HG02973 (cell line): ENCODE results near the gene ZFP36L2.

Experiments used
- ATAC-seq: cut with Tn5 transposase; IDR thresholded peaks from one replicate; pipeline ENCODE4 v1.9.1; 2021; ENCODE audit warnings: moderate library complexity; ENCODE audit not compliant: unreplicated experiment

Gene ZFP36L2

DNA sequence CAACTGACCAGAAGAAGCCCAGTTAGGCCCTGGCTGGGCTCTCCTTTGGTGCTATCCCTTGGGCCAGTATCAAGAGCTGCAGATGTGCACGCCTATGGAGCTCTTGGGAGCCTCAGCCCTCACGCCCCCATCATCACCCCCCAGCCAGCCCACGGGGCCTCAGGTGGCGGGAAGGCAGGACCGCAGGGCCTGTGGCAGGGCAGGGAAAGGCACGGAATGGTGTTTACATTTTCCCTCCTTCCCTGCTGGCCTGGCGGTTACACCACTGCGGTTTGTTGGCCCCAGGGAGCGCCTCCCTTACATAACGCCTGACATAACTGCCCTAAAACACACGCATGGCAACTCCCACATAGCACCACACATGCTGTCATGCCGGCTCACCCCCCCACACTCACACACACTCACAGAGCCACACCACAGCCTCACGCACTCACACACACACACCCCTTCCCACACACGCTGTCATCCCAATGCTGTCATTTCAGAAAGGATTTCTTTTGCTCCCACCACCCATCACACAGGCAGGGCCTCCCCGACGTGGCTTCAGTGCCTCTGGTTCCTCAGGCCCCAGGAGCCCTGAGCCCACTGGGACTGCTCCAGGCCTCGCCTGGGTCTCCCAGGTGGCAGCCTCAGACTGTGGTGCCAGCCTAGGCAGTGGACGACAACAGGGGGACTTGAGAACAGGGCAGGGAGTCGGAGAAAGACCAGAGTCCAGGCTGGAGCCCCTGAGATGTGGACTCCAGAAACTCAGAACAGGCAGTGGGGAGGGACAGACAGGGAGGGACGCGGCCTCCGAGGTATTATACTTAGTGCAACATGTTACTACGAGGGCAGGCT is 15.7 kb downstream of the ZFP36L2 start:
- ATAC-seq = no peak

DNA sequence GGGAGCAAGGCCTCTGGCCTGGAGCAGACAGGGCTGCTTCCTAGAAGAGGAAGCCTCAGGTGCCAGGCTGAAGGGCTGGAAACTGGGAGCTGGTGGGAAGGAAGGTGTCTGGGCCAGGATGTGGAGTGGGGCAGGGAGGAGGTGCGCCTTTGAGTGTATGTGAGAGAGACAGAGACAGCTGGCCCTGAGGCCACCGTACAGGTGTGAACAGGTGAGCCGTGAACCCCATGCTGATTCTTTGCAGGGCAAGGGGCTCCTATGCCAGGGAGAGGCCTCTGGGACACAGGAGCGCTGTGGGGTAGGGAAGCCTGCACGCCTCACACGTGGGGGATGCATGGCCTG is 16.3 kb downstream of the ZFP36L2 start:
- ATAC-seq = no peak

DNA sequence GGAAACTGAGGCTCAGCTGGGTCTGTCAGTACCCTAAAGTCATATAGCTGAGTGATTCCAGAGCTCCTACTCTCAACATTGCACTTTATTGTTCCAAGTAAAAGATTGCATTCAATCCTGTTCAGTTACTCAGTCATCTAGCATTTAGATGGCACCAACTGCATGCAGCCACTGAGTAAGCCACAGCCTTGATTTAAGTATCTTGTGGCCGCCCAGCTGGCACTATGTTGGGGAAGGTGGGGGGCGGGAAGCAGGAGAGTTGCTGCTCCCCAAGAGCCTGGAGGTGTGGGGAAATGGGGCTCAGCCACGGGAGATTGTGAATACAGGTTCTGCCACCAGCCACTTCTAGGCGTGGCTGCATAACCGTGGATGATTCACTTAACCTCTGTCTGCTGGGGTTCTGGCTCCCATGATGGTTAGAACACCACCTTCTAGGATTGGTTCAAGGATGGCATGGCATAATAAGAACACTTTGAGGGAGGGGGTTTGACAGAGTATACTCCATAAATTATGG is 17.1 kb downstream of the ZFP36L2 start:
- ATAC-seq = no peak

DNA sequence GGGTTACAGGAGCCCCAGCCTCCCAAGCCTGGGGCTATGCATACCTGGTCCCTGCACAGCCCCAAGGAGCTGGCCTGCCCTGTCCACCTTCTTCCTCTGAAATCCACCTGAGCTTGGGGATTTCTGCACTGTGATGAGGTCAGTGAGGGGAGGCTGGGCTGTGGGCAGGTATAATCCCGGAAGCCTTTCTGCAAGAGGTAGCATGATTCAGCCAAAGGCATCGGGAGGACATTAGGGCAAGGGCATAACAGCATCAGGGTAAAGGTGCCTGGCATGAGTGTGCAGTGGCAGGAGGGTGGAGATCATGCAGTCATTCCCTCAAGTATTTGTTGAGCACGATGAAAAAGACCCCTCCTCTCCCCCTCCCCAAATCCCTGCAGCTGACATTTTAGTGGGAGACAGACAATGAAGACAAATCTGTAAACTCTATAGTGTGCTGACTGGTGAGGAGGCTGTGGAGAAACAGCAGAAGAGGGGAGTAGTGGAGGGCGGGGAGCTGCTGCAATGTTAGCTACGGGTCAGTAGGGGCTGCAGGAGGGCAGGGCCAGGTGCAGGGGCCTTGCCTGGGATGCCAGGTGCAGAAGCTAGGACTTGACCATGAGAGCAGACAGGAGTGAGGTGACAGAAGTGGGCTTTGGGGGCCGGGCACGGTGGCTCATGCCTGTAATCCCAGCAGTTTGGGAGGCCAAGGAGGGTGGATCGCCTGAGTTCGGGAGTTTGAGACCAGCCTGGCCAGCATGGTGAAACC is 18.7 kb downstream of the ZFP36L2 start:
- ATAC-seq = no peak

DNA sequence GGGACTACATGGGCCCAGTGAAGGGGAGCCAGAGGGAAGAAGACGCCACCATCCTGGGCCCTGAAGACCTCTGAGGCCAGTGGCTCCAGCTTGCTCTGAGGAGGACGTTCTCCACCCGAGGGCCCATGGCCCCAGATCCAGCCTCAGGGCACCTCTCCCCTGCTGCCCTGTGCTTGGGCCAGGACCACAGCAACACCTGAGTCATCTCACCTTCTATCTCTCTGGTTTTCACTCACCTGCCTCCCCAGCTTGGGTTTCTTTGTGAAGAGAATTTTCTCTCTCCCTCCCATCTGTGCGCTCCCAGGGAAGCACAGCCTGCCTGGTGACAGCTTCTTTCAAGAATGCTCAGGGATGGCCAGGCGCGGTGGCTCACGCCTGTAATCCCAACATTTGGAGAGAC is 19.8 kb downstream of the ZFP36L2 start:
- no peak for ATAC-seq

DNA sequence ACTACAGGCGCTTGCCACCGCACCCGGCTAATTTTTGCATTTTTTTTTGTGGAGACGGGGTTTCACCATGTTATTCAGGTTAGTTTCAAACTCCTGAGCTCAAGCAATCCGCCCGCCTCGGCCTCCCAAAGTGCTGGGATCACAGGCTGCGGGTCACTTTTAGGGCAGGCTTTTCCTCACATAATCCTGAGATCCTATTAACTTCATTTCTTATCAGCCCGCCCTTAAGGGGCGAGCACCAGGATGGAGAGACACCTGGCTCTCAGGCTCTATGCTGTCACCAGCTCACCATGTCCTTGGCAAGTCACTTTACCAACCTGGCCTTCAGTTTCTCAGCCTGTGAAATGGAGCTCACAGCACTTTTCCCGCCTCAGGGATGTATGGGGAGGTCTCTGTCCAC is 23.0 kb downstream of the ZFP36L2 start:
- no peak for ATAC-seq

DNA sequence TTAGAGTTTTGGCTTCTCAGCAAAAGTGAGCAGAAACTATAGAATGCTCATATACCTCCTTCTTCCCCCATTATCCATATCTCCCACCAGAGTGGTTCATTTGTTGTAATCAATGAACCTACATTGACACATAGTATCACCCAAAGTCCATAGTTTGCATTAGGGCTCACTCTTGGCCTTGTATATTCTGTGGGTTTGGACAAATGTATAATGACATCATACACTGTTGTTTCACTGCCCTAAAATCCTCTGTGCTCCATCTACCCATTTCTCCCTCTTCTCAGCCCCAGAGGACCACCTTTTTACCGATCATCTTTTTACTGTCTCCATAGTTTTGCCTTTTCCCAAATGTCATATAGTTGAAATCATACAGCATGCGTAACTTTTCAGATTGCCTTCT is 24.1 kb downstream of the ZFP36L2 start:
- ATAC-seq = no peak

DNA sequence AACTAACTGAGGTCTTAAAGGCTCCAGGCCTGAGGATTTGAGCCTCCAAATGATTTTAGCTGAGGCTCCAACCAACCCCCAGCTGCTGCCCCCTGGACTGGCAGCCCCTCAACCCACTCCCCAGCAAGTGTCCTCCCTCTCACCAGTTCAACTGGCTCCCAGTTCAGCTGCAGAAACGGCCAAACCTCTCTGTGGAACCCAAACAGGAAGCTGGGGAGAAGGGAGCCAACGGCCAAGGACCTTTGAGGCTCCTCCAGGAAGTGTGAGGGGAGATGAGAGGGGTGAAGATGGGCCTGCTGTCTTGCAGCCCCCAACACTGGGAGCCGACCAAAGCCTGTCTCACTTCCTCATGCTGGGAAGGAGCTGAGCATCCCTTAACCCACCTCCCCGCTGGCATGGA is 24.9 kb downstream of the ZFP36L2 start:
- ATAC-seq = no peak

DNA sequence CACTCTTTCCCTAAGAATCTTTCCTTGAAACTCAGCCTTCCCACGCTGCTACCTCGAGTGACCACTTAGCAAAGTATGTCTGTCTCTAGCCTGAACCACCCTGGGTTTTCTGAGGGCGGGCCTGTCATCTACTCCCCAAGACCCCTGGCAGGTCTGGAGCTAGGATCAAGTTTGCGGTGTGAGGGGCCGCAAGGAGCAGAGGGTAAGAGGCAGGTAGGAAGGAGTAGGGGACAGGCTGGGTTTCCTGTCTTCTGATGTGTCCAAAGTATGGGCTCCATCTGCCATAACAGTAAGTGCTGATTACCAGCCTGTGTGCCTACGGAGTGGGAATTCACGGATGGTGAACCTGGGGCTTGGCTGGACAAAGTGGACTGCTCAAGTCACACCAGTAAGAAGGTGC is 25.4 kb downstream of the ZFP36L2 start:
- no peak for ATAC-seq

DNA sequence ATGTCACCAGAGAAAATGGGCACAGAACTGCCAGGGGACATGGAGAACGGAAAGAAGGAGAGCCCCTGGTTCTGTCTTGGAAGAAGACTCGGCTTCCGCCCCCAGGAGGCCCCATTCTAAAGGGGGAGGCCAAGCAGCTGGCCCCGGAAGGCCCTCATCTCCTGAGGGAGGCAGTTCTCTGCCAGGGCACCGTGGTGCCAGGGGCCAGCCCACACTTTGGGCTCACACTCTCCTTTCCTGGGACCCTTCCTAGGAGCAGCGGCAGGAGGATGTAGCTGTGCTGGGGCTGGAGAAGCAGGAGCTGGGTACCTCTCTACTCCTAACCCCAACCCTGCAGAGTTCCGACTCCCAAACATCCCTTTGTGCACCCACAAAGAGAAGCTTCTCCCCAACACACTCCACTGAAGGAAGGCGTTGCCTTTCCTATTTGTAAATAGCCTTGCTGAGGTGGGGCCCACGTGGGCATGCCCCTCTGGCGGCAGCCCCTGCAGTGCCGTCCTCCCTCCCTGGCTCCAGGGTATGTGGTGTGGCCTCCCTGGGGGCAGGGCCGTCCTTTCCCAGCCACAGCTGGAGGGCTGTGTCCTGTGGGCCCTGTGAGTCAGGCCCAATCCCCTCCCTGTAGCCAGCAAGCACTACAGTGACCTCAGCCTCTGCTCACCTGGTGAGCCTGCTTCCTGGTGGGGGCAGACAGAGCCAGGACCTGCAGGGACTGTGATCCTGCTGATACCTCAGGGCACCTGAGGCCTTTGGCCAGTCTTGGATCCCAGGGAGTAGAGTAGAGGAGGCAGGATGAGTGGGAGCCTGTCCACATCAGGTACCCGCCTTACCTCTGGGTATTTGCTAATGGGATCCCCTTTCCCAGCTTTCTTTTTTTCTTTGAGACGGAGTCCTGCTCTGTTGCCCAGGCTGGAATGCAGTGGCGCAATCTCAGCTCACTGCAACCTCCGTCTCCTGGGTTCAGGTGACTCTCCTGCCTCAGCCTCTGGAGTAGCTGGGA is 26.6 kb downstream of the ZFP36L2 start:
- no peak for ATAC-seq

DNA sequence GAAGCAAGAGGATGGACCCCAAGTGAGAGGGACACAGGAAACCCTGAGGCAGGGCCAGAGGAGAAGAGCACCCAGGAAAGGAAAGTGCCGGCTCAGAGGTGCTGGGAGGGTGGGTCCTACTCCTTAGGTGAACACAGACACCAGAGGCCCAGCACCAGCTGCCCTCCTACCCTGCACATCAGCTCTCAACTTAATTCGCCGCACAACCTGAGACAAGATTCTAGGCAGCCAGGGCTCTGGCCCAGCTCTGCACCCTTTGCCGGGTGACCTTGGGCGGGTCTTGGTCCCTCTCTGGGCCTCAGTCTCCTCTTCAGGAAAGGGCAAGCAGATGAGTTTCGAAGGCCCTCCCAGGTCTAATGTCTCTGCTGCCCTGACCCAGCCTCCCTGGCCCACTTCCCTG is 28.1 kb downstream of the ZFP36L2 start:
- no peak for ATAC-seq

DNA sequence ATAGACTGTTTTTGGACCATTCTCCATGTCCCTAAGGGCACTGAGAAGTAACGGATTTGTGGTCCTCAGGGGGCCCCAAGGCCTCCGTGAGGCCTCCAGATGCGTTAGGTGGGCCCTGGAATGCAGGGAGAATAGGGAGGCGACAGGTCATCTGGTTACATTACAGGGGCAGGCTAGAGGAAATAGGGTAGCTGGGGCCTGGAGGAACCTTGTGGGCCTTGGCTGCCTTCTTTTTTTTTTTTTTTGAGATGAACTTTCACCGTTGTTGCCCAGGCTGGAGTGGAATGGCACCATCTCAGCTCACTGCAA is 28.9 kb downstream of the ZFP36L2 start:
- no peak for ATAC-seq

DNA sequence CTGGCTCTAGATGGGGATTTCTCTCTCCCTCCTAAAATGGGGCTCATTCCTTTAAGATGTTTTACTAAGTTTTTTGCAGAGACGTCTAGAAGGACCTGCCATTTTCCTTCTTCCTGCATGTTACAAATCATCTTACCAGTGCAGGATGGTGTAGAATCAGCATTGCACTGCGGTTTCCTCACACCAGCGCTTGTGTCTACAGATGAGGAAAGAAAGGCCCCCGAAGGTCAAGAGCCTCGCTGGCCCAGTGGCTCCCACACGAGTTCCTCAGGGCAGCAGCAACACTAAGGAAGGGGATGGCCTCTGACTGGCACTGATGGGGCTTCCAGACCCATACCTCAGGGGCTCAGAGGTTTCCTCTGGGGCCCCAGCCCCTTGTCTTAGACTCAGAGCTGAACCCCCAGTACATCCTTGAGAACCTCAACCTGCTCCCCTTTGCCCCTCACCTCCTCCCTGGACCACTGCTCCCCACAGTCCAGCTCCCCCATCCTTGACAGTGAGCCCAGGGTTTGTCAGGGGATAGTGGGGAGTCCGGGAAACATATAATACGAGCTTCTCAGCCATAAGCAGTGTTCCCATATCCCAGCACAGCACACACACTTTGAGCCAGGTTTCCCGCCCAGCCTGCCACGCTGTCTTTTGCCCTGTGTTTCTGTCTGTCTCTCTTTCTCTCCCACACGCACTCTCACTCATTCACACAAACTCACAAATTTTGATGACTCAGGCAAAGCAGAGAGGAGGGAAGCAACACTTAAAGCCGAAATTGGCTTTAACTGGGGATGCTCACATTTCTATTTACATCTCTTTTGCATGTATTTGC is 29.4 kb downstream of the ZFP36L2 start:
- no peak for ATAC-seq

DNA sequence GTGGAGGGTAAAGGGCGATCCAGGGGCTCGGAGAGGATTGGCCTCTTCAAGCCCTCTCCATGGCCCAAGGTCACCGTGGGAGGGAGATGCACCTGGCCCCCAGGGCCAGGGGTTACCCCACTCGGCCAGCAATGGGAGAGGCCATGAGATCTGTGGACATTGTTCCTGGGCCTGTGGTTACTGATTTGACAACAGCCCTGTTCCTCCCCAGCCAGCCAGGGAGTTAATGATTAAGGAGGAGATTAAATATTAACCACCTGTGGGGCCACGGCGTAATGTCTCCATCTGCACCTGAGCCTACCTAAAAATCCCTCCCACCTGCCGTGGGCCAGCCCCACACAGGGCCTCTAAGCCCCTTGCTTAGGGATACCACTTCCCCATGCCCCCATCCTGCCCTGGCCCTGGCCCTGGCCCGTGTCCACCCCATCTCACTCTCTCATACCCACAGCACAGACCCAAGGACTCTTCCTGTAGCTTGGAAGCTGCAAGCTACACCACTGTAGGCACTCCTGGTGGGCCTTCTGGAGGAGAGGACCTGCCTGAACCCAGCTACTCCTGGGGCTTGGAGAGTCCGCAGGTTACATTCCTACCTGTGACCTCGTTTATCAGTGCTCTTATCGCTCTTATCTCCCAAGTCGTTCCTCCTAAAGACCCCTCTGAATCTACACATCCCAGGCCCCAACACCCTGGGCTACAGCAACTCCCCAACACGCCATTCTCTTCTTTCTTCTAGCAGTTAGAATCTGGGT is 32.1 kb downstream of the ZFP36L2 start:
- peak; percentile 46 for ATAC-seq

DNA sequence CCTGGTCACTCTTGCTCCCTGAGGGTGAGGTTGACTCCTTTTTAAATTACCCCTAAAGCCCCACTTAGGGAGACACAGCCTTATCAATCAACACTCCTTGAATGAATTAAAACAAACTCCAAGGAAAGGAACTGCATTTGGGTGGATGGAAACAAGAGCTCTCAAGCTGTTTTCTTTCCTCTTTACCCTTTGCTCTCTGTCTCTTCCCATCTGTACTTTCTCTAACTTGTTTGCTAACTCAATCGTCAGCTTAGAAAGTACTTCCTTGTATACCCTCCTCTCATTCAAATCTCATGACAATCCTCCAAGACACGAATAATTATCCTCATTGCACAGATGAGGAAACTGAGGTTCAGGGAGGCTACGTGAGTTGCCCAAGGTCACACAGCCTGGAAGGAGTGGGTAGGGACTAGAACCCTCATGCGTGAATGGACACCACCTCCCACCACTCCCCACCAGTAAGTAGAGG is 32.7 kb downstream of the ZFP36L2 start:
- ATAC-seq = no peak

DNA sequence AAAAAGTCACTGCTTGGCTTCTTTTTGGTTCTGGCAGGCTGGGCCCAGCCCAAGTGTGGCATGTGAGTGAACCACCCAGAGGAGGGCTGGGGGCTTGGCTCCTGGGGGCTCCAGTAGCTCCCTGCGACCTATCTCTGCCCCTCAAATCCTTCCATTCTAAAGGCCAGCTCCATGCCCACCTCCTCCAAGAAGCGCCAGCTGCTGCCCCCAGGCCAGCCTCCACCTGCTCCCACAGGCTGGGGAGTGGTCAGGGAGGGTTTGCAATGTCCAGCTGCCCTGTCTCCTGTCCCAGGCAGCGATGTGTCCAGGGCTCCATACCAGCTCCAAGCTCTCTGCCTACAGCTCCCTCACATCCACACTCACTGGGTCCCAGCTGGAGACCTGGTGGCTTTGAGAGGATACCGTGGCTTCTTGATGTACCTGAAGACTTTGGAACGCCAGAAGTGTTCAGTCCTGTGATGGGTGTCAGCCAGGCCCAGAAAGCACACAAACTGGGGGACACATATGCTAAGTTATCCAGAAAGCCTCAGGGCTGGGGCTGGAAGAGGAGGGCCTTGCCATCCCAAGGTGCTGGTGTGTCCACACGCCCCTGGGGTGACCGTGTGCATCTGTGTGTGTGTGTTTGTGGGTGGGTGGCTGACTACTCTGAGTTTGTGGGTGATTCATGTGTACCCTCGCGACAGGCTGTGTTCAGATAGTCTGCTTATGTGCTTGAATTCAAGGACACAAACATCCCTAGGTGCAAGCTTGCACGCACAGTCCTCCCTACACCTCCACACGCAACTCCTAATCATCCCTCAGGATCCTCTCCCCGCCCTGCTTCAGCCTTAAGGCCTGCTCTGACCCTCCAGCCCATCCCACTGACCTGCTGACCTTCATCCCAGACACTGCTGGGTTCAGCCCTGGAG is 33.4 kb downstream of the ZFP36L2 start:
- no peak for ATAC-seq

DNA sequence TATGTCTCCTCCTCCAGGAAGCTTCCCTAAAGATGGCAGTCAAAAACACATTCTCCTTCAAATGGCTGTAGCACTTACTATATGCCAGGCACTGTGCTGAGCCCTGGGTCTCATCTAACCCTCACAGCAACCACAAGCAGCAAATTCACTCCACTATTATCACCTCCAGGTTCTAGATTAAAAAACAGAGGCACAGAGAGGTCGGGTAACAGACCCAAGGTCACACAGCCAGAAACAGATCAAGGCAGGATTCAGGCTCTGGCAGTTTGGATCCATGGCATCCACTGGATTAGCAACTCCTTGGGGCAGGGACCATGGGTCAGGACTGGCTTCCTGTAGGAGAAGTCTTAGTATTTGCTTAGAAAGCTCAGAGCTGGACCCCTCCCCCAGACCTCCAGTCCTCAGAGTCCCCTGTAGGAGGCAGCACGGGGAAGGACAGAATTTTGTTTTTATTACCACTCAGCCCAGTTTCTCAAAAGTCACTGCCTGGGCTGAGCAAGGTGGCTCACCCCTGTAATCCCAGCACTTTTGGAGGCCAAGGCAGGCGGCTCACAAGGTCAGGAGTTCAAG is 34.4 kb downstream of the ZFP36L2 start:
- no peak for ATAC-seq
